ENCODE data around the gene SLC11A2.

- TF ChIP-seq CTCF (conservative IDR thresholded peaks at IDR 0.05; ENCODE audit: low read depth, low read length) (no peak), EZH2 (IDR thresholded peaks at IDR 0.05; ENCODE audit: borderline replicate concordance, low read depth, low read length, poor library complexity, severe bottlenecking) (no peak)
Measured at GRCh38 chr12:50988871-50989270, 37.3 kb downstream of the SLC11A2 start.
